GM18526 (cell line): ENCODE results near the gene CDKN2D.

Experiments used
- POLR2A ChIP-seq: IDR thresholded peaks from 3 replicates; pipeline ENCODE4 v1.6.1; 2011; ENCODE audit not compliant: insufficient read length; ENCODE audit errors: extremely low read depth

Gene CDKN2D

DNA sequence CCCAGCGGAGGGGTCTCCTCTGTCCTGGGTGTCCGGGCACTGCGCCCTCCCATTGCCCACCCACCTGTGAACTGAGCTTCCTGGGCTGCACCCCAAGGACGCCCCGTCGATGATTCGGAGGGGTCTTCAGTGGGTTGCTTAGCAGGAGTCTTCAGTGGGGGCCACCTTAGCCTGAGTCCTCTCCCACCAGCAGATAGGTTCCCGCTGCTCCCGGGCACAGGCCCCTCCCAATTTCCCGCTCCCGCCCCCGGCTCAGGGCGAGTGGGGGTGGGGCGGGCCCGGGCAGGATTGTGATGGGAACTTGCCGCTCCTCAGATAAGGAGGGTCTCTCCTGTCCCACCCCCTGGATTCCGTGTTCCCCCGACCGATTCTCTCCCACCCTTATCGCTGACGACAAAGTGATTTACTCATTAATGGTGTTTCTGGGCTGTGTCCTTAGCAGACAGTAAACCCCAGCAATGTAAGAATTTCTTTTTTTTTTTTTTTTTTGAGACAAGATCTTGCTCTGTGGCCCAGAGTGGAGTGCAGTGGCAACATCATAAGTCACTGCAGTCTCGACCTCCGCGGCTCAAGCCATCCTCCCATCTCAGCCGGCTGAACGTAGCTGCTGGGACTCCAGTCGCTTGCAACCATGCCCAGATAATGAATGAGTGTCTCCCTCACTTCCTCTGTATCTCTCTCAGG is 50.9 kb downstream of the CDKN2D start:
- TF ChIP-seq POLR2A: no peak

DNA sequence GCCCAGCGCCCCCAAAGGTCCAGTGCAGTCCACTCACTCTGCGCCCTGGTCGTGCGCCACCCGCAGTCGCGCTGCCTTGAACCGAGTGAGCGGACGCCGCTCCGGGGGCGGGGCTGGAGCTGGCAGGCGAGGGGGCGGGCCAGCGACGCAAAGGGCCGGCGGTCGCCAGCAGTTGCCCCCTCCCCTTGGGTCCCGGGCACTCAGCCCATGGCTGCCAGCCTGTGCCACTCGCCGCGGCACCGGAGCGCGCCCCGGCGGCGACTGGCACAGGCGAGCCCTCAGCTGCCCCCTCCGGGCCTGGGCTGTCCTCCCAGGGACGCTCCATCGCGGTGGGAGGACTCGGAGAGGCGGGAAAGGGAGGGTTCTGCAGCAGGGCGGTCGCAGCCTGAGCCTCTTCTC is 51.4 kb downstream of the CDKN2D start, which contains the start of gene S1PR5:
Gene S1PR5 (minus strand): TSS at position 87 of the 399 bp plus-strand sequence. CDS start 2,436 bp downstream, outside the sequence.
- no peak for TF ChIP-seq POLR2A

DNA sequence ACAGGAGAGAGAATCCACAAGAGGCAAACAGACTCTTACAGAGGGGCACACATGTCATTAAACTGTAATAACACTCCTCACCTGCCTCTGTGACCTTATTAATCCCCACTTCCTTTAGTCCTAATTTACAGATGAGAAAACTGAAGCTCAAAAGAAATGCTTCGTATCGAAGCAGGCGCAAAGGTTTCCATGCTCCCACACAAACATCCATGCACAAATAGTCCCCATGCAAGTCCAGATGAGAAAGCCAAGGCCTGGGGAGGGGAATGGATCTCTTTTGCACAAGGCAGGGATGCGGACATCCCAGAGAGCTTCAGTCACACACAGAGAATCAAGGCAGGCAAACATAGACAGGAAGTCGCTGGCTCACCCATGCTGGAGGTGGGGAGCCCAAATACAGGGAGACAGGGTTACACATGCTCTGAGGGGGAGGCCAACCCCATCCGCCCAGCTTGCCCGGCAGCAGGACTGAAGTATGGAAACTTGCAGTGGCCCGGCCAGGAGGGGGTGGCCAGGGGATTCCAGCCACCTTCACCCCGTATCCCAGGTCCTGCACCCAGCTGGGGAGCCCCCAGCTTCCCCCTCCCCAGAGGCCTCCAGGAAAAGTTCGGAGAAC is 52.0 kb downstream of the CDKN2D start:
- TF ChIP-seq POLR2A: no peak
